NCI-H128 (cell line): ENCODE data around the gene FHIP1A.
"Not testable (repeated sequence)": the region's sequence is repeated elsewhere in the genome, so short reads cannot be mapped to it uniquely, and the experiment has no call there.

Source experiments
- DNase-seq: peaks from one replicate; lab custom pipeline; 2025; ENCODE audit not compliant: unreplicated experiment; lab: John Stamatoyannopoulos, UW

The FHIP1A gene

DNA sequence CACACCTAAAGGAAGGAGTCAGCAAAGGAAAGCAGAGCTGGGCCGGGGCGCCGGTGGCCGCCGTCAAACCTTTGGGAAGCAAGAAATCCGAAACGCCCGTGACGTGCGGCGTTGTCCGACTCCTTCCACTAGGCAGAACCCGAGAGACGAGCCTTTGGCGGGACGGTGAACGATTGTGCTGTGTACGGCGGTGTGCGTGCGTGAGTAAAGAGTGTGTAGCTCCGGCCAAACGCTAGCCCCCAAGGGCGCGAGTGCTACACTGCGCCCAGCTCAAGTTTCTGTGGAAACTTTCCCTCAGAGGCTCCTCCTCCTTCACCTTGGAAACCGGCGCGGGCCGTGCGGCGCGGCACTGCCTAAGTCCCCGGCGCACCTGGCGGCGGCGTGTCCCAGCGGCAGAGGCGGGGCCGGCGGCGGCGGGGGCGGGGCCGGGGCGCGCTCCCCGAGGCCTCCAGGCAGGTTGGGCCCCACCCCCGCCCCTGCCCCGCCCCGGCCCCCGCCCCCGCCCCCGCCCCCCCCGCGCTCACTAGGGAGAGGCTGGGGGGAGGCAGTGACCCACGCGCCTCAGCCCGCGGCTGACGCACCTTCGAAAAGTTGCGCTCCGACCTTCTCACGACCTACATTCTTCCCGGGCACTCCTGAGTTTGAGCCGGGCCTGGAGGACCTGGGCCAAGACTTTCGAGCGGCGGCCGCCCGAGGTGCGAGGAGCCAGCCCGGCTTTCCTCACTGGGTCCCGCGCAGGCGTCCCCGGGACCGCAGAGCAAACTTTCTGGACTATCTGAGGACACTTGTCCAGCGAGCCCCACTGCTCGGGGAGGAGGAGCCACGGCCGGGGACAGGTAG, at the start of gene FHIP1A:
Gene FHIP1A, plus strand, starts transcription at position 547 of the 840 bp plus-strand sequence. CDS start 157,084 bp downstream, outside the sequence.
- peak; percentile 89 for DNase-seq

DNA sequence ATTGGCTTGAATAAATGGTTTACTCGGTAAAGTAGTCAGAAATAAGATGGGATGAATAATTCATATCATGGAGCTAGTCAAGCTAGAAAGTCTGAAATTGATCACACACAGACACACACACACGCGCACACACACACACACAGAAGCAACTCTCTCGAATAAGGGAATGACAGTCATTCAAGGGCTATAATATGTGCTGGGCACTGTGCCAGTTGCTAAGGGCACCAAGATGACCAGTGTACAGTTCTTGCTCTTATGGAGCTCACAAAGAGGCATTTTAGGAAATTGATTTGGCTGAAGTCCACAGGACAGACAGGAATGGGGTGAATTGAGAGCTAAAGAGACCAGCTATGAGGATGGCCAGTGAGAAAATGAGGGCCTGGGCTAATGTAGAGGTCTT, 49.4 kb upstream of the FHIP1A start:
- DNase-seq, result no peak

DNA sequence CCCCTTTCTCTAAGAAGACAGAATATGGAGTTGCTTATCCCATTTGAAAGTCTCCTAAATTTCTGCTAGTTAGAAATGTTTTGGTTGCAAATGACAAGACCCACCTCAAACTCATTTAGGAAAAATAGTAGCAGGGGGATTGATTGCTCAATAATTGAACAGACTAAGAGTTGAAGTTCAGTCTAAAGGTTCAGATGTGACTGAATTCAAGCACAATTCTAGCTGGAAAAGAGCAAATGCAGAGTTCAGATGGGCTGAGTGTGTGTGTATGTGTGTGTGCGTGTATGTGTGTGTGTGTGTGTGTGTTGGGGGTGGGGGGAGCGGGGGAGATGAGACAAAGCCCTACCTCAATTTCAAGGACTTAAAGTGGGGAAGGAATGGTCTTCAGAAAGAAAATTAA, 47.9 kb upstream of the FHIP1A start:
- no peak for DNase-seq

DNA sequence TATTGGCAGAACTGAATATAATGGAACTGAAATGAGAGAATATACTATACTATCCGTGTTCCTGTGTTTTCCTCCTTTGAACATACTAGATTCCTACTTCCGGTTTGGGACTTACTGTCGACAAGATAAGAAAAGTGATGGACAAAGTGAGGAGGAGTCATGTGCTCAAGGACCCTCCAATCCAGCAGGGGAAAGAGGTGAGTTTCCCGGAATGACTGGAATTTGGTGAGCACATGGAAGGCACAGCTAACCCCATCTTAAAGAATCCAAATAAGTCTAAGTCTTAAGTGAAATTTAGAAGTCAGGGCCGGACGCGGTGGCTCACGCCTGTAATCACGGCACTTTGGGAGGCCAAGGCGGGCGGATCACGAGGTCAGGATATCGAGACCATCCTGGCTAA, 47.0 kb upstream of the FHIP1A start:
- DNase-seq, result no peak

DNA sequence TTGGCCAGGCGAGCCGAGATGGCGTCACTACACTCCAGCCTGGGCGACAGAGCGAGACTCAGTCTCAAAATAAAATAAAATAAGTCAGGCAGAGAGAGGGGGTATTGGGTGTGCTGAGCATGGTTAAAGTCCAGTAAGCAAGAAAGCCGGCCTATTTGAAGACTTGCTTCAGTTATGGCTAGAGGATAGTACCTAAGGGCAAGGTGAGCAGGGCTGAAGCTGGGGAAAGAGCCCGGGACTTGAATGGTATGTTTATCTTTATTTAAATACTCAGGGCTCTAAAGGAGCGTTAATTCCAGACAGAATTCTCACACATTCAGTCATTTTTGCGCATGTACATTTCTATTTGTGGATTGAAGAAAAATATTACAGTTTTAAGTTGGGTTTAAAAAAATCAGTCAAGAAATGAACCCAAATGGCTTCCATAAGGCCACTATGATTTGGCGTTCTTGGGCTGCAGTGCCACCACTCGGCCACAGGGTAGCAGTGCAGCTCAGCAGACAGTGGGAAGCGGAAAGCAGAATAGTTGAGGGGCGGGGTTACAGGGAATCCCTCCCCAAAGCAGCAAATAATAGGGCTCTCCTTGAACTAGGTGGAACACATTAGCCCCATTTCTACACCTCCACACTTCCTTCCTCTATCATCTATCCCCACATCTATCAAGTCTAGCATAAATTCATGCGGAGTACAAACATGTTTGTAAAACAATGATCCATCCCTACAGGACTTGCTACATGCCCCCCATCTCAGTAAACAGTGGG, 46.4 kb upstream of the FHIP1A start:
- DNase-seq, result peak; percentile 21

DNA sequence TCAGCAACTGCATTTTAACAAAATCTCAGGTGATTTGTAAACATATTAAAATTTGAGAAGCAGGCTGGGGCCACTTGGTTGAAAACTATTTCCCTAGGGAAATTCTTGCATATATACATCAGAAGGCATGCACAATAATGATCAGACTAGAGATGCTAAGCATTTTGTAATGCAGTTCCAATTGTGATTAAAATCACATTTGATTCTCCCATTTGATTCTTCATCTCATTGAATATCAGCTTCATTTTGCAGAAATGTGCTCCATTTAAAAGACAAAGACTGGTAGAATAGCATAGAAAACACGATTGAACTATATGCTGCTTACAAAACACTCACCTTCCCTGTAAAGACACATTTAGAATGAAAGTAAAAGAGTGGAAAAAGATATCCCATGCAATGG, 32.4 kb upstream of the FHIP1A start:
- DNase-seq, result no peak

DNA sequence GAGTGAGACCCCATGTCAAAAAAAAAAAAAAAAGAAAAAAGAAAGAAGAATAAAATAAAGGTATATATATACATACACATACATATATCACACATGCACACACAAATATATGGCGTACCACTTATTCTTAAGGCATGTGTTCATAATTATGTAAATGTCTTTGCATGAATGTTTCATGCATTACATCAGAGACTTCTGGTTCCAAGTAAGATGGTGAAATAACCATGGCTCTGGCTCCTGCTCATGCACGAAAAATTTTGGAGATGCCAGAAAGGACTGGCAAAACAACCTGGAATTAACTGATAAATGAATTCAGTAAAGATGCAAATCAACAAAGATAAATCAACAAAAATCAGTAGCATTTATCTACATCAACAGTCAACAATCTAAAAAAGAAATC, 19.7 kb upstream of the FHIP1A start:
- no peak for DNase-seq

DNA sequence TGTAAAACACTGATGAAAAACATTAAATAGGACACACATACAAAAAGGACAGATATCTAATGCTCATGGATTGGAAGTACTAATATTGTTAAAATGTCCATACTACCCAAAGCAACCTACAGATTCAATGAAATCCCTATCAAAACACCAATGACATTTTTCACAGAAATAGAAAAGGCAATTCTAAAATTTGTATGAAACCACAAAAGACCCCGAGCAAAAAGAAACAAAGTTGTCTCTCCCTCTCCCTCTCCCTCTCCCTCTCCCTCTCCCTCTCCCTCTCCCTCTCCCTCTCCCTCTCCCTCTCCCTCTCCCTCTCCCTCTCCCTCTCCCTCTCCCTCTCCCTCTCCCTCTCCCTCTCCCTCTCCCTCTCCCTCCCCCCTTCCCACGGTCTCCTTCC, 19.2 kb upstream of the FHIP1A start:
- DNase-seq, result not testable (repeated sequence)

DNA sequence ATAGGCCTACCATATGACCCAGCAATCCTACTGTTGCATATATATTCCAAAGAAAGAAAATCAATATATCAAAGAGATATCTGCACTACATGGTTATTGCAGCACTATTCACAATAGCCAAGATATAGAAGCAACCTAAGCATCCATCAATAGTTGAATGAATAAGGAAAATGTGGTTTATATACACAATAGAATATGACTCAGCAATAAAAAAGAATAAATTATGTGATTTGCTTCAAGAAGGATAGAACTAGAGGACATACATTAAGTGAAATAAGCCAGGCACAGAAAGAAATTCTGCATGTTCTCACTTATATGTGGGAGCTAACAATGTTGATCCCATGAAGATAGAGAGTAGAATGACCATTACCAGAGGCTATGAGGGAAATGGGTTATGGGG, 13.1 kb upstream of the FHIP1A start:
- no peak for DNase-seq

DNA sequence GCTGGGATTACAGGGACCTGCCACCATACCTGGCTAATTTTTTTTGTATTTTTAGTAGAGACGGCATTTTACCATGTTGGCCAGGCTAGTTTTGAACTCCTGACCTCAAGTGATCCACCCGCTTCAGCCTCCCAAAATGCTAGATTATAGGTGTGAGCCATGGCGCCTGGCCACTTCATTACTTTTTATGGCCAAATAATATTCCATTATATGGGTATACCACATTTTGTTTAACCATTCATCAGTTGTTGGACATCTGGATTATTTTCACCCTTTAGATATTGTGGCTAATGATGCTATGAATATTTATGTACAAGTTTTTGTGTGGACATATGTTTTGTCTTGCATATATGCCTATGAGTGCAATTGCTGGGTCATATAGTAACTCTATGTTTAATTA, 8.6 kb upstream of the FHIP1A start:
- no peak for DNase-seq

DNA sequence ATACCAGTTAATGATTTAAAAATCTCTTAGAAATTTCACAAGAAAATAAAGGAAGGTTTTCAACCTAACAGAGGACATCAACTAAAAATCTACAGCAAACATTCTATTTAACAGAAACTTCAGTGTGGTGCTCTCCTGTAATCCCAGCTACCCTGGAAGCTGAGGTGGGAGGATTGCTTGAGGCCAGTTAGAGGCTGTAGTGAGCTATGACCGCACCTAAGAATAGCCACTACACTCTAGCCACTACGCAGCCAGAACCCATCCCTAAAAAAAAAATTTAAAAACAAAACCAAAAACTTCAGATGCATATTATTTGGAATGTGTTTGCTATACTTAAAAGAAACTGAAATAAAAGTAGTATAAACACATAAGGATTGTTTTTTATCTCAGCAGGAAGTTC, 7.2 kb upstream of the FHIP1A start:
- no peak for DNase-seq

DNA sequence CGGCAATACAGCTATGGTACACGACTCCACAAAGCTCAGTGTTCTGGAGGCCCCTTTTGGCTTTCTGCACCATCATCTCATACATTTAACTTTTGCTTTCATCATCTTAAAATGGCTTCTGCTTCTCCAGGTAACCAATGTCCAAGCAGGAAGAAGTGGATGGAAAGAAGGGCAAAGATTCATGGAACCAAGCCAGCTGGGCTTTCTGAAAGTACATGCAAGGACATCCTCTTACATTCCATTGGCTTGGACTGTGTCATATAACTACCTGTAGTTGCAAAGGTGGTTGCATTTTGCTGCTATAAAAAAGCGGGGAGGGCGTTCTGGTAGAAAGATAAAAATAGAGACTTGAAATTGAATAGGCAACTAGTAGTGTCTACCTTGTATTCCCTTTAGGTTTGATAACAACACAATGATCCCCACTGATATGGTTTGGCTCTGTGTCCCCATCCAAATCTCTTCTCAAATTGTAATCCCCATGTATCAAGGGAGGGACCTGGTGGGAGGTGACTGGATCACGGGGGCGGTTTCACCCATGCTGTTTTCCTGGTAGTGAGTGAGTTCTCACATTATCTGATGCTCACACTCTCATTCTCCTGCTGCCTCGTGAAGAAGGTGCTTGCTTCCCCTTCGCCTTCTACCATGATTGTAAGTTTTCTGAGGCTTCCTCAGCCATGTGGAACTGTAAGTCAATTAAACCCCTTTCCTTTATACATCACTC, 6.7 kb upstream of the FHIP1A start:
- DNase-seq, result no peak

DNA sequence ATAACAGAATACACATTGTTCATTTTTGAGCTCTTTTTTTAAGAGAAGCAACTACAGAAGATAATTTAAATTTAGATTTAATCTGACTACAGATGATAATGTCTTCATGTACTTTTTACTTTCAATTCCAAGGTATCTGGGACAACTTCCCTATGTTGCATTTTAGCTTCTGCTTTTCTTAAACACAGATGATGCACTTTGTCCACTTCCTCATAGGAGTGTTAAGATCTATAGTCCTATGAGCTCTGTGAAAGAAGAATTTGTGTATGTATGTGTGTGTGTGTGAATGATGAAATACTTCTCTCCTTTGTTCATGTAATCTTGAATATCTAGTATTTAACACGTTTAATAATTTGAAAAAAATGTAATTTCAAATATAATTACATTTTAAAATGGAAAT, 5.3 kb upstream of the FHIP1A start:
- no peak for DNase-seq

DNA sequence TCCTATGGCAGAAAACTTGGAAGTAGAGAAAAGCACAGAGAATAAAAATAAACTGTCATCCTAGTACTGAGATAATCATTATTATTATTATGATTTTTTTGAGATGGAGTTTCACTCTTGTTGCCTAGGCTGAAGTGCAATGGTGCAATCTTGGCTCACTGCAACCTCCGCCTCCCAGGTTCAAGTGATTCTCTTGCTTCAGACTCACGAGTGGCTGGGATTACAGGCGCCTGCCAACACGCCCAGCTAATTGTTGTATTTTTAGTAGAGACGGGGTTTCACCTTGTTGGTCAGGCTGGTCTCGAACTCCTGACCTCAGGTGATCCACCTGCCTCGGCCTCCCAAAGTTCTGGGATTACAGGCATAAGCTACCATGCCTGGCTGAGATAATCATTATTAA, 4.2 kb upstream of the FHIP1A start:
- DNase-seq, result not testable (repeated sequence)

DNA sequence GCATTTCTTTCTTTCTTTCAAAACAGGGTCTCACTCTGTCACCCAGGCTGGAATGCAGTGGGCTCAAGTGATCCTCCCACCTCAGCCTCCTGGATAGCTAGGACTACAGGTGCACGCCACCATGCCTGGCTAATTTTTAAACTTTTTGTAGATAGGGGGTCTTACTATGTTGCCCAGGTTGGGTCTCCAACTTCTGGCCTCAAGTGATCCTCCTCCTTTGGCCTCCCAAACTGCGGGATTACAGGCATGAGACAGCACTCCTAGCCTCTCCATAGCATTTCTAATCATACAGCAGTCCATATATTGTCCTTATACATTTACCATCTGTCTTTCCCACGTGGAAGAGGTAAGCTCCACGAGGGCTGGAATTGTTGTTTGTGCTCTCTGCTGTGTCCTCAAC, 2.0 kb upstream of the FHIP1A start:
- DNase-seq, result no peak

DNA sequence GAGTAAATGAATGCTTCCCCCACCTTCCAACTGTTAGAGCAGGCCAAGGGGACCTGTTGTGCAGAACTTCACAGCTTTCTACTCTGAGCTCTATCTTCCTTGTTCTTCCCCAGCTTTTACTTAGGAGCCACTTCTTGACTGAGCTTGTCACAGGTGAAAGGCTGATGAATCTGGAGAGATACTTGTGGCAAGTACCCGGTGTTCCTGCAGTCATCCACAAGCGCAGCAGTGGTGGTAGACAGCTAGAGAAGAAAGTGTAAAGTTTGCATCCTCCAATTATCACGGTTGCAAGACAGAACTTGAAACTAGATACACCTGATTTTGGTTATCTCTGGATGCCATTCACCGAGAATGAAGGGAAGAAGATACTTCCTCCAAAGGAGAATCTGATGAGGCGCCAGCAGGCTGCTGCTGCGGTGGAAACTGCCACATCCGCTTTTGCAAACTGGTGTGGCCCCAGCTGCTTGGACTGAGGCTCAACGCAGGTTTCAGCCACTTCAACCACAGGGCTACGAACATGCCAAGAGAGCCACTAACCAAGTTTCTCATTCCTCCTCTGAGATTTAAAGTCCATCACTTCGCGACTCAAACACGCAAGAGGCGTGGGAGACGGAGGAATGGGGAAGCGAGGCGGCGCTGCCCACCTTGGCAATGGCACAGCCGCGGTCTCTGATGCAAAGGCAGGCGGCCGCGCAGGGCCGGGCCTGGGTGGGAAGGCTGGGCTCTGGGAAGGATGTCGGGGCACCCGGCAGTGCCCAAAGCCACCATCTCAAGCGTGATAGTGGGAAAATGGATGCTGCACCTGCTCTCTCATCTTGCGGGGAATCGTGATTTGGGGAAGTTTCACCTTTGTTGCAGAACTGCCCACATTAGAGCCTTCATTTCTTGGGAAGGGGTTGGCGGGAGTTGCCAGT, 1.3 kb upstream of the FHIP1A start:
- DNase-seq, result peak; percentile 6

DNA sequence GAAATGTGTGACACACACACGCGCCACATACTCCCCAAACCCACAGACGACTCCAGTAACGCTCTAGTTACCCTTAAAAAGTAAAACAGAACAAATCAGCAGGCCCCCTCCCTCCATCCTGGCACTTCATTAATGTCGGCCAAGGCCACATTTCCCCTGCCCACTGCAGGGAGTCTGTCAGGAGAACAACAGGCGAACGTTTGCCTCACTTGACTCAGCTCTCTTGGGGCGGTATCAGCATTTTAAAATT, 671 bp upstream of the FHIP1A start:
- no peak for DNase-seq

DNA sequence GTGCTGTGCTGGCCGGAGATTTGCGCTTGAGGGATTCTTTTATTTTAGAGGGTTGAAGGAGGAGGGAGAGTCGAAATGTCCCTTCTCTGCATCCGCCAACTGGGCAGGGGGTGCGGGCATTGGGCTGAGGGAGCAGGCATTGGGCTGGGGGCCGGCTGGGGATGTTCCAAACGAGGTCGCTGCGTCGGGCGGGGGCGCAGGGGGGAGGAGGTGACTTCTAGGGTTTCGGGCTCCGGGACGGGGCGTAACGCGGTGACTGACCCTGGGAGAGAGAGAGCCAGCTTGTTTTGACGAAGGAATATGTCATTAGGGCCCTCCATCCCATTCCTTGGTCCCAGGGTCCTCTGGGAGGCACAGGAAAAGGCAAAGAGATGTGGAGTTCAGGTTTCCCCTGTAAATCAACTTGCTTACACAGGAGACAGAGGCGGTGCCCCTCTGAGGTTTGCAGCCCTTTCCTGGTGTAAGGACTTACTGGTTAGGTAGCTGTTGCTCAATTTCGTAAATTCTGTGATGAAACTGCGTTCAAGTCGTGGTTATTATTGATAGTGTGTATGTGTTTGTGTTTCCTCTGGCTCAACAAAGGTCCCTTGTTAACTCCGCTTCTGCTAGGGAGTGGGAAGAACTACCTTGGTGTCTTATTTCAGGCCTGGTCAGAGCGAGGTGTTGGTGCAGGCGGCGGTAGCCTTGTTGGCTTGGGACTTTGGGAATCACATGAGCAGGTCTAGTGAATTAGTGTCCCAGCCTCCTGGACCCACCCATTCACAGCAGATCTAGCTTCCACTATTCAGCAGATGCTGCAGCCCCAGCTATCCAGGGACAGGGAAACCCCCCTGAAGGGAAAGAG, 716 bp downstream of the FHIP1A start:
- DNase-seq, result no peak

DNA sequence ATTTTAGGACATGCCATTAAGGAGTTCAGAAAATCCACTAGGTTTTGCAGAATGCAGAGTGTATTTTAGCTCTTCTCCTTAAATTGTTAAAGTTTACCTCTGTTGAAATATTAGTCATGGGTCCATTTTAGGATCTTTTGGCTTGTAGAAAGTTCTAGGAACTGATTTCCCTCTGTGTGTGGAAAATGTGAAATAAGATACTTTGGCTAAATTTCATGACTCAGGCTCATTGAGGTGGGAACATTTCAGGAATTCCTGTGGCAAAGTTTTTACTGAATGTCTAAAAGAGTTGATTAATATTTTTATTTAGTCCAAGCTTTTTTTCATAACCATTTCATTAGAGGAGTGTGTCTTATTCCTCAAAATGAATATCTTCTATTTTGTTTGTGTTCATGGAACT, 7.0 kb downstream of the FHIP1A start:
- no peak for DNase-seq

DNA sequence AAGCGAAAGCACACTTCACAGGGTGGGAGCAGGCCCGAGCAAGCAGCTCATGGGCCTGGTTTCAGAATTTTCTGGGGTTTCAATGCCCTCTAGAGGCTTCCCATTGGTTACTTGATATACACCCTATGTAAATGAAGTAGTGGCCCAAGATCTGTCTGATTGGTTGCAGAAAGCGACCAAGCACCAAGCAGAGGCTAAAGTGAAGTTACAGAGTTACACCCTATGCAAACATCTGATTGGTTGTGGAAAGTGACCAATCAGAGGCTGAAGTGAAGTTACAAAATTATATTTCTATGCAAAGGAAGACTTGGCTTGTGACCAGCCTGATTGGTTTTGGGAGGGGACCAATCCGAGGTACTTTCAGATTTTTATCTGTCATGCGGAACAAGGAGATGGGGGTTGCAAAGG, 8.2 kb downstream of the FHIP1A start:
- no peak for DNase-seq
